HG03571 (cell line): ENCODE measurements around the gene CCDC188.
"Not testable (repeated sequence)": the region's sequence is repeated elsewhere in the genome, so short reads cannot be mapped to it uniquely, and the experiment has no call there.

ENCODE experiments used
- ATAC-seq: cut with Tn5 transposase; IDR thresholded peaks from one replicate; pipeline ENCODE4 v1.9.1; 2021; ENCODE audit not compliant: unreplicated experiment

The CCDC188 gene

GRCh38 chr22:20171288-20172140 is 20.7 kb upstream of the CCDC188 start:
- no peak for ATAC-seq

- no peak for ATAC-seq
Measured at GRCh38 chr22:20170170-20170569, 19.3 kb upstream of the CCDC188 start.

GRCh38 chr22:20169253-20169822 is 18.5 kb upstream of the CCDC188 start:
- no peak for ATAC-seq

- ATAC-seq = no peak
Measured at GRCh38 chr22:20167643-20168322, 16.9 kb upstream of the CCDC188 start.

- ATAC-seq = no peak
Measured at GRCh38 chr22:20166703-20167102, 15.8 kb upstream of the CCDC188 start.

GRCh38 chr22:20165913-20166312 is 15.1 kb upstream of the CCDC188 start:
- ATAC-seq = no peak

- ATAC-seq = no peak
Measured at GRCh38 chr22:20165421-20165820, 14.6 kb upstream of the CCDC188 start.

GRCh38 chr22:20164863-20165262 is 14.0 kb upstream of the CCDC188 start:
- ATAC-seq = no peak

- no peak for ATAC-seq
Measured at GRCh38 chr22:20160041-20160440, 9.2 kb upstream of the CCDC188 start.

GRCh38 chr22:20159531-20159930 is 8.7 kb upstream of the CCDC188 start:
- ATAC-seq = not testable (repeated sequence)

- ATAC-seq = no peak
Measured at GRCh38 chr22:20159076-20159475, 8.2 kb upstream of the CCDC188 start.

- ATAC-seq = no peak
Measured at GRCh38 chr22:20158391-20159036, 7.7 kb upstream of the CCDC188 start.

- no peak for ATAC-seq
Measured at GRCh38 chr22:20157430-20158183, 6.8 kb upstream of the CCDC188 start.

GRCh38 chr22:20156611-20157429 is 6.0 kb upstream of the CCDC188 start:
- ATAC-seq = no peak

GRCh38 chr22:20156042-20156389 is 5.2 kb upstream of the CCDC188 start:
- ATAC-seq = no peak

- ATAC-seq = no peak
Measured at GRCh38 chr22:20155330-20156041, 4.6 kb upstream of the CCDC188 start.

- ATAC-seq = no peak
Measured at GRCh38 chr22:20154602-20155187, 3.8 kb upstream of the CCDC188 start.

- no peak for ATAC-seq
Measured at GRCh38 chr22:20153945-20154344, 3.1 kb upstream of the CCDC188 start.

GRCh38 chr22:20152464-20152890 is 1.6 kb upstream of the CCDC188 start:
- no peak for ATAC-seq
